A673 (cell line): Measurements from ENCODE around the gene DYRK1A.
A peak's percentile ranks its signal among the peaks of the same experiment; 100 is the strongest.

Experiments used
- CTCF ChIP-seq: fragments of 300-800, 200-600 bp; sonication (generic); conservative IDR thresholded peaks from 2 replicates; pipeline ENCODE4 v1.5.1; 2017; ENCODE audit warnings: low read depth, mild to moderate bottlenecking, antibody characterized with exemption, low read length, moderate library complexity, mixed read lengths
- EZH2 ChIP-seq: fragments of 200-600 bp; sonication (generic); IDR thresholded peaks from 2 replicates; pipeline ENCODE4 v1.6.1; 2017; ENCODE audit warnings: borderline replicate concordance, low read depth, mild to moderate bottlenecking, mixed read lengths, antibody characterized with exemption, low read length; ENCODE audit not compliant: poor library complexity, severe bottlenecking

GRCh38 chr21:37463083-37463801, 96.7 kb downstream of the DYRK1A start:
- peak; percentile 75 for TF ChIP-seq CTCF
- TF ChIP-seq EZH2: no peak
